WERI-Rb-1 (cell line): ENCODE data around the gene GPM6B.

ENCODE experiments used
- DNase-seq: peaks from one replicate; pipeline ENCODE4 v3.0.0-alpha.2; 2020
- H3K27ac ChIP-seq: fragments of 250-450 bp; sonication (Bioruptor Pico); 2 replicates; pipeline ENCODE4 v1.5.1; 2020; ENCODE audit warnings: mild to moderate bottlenecking, moderate library complexity
- H3K27me3 ChIP-seq: fragments of 250-450 bp; sonication (Bioruptor Pico); 2 replicates; pipeline ENCODE4 v1.5.1; 2021; ENCODE audit warnings: mild to moderate bottlenecking, low read depth, moderate library complexity; ENCODE audit not compliant: insufficient read depth, severe bottlenecking
- H3K36me3 ChIP-seq: fragments of 250-450 bp; sonication (Bioruptor Pico); 2 replicates; pipeline ENCODE4 v1.5.1; 2020; ENCODE audit warnings: mild to moderate bottlenecking, moderate library complexity
- H3K4me3 ChIP-seq: 2 replicates; pipeline ENCODE4 v1.5.1; 2011; ENCODE audit warnings: low read depth, mild to moderate bottlenecking, control low read depth, low read length
- H3K9me3 ChIP-seq: fragments of 250-450 bp; sonication (Bioruptor Pico); 2 replicates; pipeline ENCODE4 v1.5.1; 2021; ENCODE audit warnings: mild to moderate bottlenecking, moderate library complexity; ENCODE audit not compliant: severe bottlenecking
- TF ChIP-seq, protein P1 (sequence below): IDR thresholded peaks from 2 replicates; pipeline ENCODE4 v1.5.1; 2011; ENCODE audit warnings: low read depth, mild to moderate bottlenecking, control low read depth, inconsistent platforms, low read length

Gene GPM6B

DNA sequence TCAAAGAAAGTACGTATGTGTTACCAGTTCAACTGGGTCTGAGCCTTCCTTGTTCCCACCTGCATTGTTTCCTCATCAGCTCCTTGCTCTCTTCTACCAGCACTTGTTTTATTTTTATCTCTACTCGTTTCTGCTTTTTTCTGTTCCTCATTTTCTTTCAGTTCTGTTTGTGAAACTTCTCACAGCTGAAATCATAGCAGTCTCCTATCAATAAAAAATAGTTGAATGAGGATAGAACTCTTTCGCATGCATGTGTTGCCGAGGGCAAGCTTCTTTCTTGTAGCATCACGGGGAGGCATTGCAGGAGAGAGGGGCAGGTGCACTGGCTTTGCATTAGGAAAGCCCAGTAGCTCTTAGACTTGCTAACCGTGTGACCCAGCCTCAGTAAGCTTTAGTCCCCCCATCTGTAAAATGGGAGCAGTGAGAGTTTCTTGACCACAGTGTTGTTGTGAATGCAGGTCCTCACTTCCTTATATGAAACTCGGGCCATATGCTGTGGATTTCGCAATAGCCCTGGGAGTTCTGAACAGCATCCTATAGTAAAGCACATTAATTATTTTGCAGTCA lies 57.7 kb downstream of the GPM6B start:
- Histone ChIP-seq H3K4me3 (no peak overlapping the region), H3K27me3 (no peaks in the 10 kb centered on the region), H3K27ac (no peak overlapping the region), H3K9me3 (no peaks in the 10 kb centered on the region), H3K36me3 (peaks cover 75% of the 10 kb centered on the region)
- DNase-seq, result no peak
- TF ChIP-seq, protein P1, sequence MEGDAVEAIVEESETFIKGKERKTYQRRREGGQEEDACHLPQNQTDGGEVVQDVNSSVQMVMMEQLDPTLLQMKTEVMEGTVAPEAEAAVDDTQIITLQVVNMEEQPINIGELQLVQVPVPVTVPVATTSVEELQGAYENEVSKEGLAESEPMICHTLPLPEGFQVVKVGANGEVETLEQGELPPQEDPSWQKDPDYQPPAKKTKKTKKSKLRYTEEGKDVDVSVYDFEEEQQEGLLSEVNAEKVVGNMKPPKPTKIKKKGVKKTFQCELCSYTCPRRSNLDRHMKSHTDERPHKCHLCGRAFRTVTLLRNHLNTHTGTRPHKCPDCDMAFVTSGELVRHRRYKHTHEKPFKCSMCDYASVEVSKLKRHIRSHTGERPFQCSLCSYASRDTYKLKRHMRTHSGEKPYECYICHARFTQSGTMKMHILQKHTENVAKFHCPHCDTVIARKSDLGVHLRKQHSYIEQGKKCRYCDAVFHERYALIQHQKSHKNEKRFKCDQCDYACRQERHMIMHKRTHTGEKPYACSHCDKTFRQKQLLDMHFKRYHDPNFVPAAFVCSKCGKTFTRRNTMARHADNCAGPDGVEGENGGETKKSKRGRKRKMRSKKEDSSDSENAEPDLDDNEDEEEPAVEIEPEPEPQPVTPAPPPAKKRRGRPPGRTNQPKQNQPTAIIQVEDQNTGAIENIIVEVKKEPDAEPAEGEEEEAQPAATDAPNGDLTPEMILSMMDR, result no peak

DNA sequence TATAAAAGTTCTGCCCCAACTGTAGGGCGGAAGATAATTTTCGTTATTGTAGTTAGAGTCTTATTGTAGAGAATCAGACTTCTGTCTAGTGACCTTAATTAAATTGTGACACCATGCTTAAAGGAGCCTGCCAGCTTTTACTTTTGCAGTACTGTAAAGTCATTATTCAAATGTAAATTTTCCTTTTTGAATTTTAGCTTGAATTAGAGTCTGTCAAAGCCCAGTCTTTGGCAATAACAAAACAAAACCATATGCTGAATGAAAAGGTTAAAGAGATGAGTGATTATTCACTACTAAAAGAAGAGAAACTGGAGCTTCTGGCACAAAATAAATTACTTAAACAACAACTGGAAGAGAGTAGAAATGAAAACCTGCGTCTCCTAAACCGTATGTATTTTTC lies 60.5 kb downstream of the GPM6B start:
- peaks cover 71% of the 10 kb centered on the region for H3K36me3 ChIP-seq
- H3K27me3 ChIP-seq, result no peaks in the 10 kb centered on the region
- H3K4me3 ChIP-seq, result no peak overlapping the region
- DNase-seq, result no peak
- TF ChIP-seq, protein P1, result no peak
- no peak overlapping the region for H3K27ac ChIP-seq
- no peaks in the 10 kb centered on the region for H3K9me3 ChIP-seq

DNA sequence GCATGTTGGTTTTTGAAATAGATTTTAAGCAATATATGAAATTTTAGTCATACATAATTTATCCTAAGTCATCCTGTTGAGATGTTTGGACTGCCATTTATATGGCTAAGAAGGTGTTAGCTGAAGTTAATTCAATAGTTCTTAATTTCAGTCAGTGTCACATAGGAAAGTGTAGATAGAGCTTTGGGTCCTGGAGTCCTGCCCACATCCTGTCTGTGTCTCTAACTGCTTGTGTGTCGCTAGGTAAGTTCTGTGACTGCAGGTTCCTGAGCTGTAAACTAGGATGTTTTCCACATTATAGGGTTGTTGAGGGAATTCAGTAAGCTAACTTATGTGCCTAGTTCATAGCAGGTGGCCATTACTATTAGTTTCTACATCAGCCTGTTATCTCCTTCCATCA lies 61.6 kb downstream of the GPM6B start:
- Histone ChIP-seq H3K36me3 (peaks cover 73% of the 10 kb centered on the region), H3K27ac (no peak overlapping the region), H3K27me3 (no peaks in the 10 kb centered on the region), H3K9me3 (no peaks in the 10 kb centered on the region), H3K4me3 (no peak overlapping the region)
- no peak for DNase-seq
- TF ChIP-seq, protein P1, result no peak

DNA sequence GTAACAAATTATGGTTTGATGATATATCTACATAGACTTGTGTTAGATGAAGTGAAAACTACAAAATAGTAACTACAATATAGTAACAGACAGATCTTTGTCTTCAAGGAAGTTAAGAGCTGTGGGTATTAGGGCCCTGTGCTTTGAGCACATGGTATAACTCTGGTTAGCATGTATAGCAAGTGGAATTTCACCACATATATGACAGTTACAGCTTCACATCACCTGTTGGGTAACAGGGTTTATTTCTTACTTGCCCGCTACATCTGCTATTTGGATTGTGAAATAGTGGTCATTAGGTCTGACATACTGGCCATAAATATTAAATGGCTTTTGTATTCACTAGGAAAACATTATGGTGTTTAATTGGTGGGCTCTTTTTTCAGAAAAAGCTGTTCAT lies 62.1 kb downstream of the GPM6B start:
- TF ChIP-seq, protein P1, result no peak
- no peak for DNase-seq
- H3K36me3 ChIP-seq, result peaks cover 74% of the 10 kb centered on the region
- no peaks in the 10 kb centered on the region for H3K9me3 ChIP-seq
- no peak overlapping the region for H3K27ac ChIP-seq
- no peak overlapping the region for H3K4me3 ChIP-seq
- H3K27me3 ChIP-seq, result no peaks in the 10 kb centered on the region

DNA sequence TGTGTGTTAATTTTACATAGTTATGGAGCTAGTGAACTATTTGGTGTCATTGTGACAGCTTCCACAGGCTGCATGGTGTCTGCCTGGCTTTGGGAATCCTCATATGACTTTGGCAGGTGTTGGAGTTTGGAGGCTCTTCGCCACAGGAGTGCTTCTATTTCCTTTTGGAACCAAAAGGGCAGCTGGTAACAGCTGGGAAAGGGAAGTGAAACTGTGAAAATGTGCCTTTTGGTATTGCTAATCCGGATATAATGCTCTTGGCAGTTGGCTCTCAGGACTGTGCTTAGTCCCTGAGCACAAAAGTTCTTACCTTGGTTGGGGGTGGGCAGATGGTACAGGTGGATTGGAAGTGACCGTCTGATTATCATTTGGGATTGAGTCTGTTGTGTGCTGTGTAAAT lies 64.2 kb downstream of the GPM6B start:
- Histone ChIP-seq H3K36me3 (peaks cover 67% of the 10 kb centered on the region), H3K4me3 (no peak overlapping the region), H3K27ac (no peak overlapping the region; the same call in 1 of the 2 replicates), H3K9me3 (no peaks in the 10 kb centered on the region), H3K27me3 (no peaks in the 10 kb centered on the region)
- no peak for DNase-seq
- TF ChIP-seq, protein P1, result no peak

DNA sequence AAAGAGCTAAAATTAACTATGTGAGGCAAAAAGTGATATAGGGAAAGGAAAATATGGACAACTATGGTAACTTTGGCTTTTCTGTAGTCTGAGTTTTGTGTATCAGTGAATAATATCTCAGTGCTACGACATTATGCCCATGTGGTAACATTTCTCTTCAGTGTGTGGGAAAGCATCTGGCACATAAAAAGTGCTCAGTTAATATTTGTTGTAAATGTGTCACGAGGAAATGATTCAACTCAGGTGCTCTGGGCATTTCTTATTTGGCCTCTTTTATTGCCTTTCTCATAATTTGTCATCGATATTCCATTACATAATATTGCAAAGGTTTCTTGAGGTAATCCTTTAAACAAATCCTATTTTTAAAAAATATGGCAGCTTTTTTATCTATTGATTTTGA lies 64.8 kb downstream of the GPM6B start:
- Histone ChIP-seq H3K27me3 (no peaks in the 10 kb centered on the region), H3K27ac (no peak overlapping the region; the same call in 1 of the 2 replicates), H3K4me3 (no peak overlapping the region), H3K36me3 (peaks cover 67% of the 10 kb centered on the region), H3K9me3 (no peaks in the 10 kb centered on the region)
- no peak for DNase-seq
- TF ChIP-seq, protein P1, result no peak
